Uterus (tissue), 2 donors: ENCODE measurements around the gene ZNF28.
"Not testable (repeated sequence)": the region's sequence is repeated elsewhere in the genome, so short reads cannot be mapped to it uniquely, and the experiment has no call there.

Experiments used
- POLR2A ChIP-seq, 2 donors: fragments of 450-650 bp; IDR thresholded peaks; one replicate each; pipeline ENCODE4 v1.6.1; 2016; ENCODE audit warnings: antibody characterized with exemption in 2 of 2, mild to moderate bottlenecking in 1 of 2, moderate library complexity in 1 of 2
- TF ChIP-seq, protein P1 (sequence below), 4 experiments: fragments of 200-600 bp in 2 of 4; fragments of 450-650 bp in 2 of 4; sonication (generic) in 2 of 4; IDR thresholded peaks; one replicate each; pipeline ENCODE4 v1.5.1; 2016 to 2019; ENCODE audit warnings: antibody characterized with exemption in 4 of 4, mild to moderate bottlenecking in 2 of 4, moderate library complexity in 1 of 4

DNA sequence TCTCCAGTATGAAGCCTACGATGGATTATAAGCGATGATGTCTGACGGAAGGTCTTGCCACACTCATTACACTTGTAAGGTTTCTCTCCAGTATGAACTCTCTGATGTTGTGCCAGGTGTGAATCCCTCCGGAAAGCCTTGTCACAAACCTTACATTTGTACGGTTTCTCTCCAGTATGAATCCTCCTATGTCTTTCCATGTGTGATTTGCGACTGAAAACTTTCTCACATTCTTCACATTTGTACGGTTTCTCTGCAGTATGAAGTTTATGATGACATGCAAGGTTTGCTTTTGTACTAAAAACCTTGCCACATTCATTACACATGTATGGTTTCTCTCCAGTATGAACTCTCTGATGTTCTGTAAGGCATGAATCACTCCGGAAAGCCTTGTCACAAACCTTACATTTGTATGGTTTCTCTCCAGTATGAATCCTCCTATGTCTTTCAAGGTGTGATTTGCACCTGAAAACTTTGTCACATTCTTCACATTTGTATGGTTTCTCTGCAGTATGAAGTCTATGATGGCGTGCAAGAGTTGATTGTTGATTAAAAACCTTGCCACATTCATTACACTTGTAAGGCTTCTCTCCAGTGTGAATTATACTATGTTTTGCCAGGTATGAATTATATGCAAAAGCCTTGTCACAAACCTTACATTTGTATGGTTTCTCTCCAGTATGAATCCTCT, 21.3 kb downstream of the ZNF28 start:
- TF ChIP-seq, protein P1, sequence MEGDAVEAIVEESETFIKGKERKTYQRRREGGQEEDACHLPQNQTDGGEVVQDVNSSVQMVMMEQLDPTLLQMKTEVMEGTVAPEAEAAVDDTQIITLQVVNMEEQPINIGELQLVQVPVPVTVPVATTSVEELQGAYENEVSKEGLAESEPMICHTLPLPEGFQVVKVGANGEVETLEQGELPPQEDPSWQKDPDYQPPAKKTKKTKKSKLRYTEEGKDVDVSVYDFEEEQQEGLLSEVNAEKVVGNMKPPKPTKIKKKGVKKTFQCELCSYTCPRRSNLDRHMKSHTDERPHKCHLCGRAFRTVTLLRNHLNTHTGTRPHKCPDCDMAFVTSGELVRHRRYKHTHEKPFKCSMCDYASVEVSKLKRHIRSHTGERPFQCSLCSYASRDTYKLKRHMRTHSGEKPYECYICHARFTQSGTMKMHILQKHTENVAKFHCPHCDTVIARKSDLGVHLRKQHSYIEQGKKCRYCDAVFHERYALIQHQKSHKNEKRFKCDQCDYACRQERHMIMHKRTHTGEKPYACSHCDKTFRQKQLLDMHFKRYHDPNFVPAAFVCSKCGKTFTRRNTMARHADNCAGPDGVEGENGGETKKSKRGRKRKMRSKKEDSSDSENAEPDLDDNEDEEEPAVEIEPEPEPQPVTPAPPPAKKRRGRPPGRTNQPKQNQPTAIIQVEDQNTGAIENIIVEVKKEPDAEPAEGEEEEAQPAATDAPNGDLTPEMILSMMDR (IDR thresholded peaks at IDR 0.05) = not testable (repeated sequence)
- TF ChIP-seq POLR2A (IDR thresholded peaks at IDR 0.05) = not testable (repeated sequence)
